ENCODE measurements around the gene RAB27A. TPM values are rescaled to one million over a fixed set of nuclear protein-coding genes. Genes with fewer than 3 reads are reported as not detected.

The RAB27A gene
- total and polyA plus RNA-seq, 2 donors (not counting 3 experiments of a cell fraction or from before 2014, with no cell fraction given): 7.3 to 30.9 TPM

- no peak overlapping the region for H3K4me2 ChIP-seq (ENCODE audit: insufficient read depth, low read length)
- no peaks in the 10 kb centered on the region for H4K20me1 ChIP-seq (replicated peaks; ENCODE audit: control insufficient read depth, extremely low read depth, insufficient read depth, low read length)
- no peaks in the 10 kb centered on the region for H3K4me1 ChIP-seq (ENCODE audit: control insufficient read depth, extremely low read depth, insufficient read depth, low read length)
- DNase-seq (ENCODE audit: low read depth, low spot score) (no peak), FAIRE-seq (no peak)
- no peaks in the 10 kb centered on the region for H3K9me3 ChIP-seq (replicated peaks; ENCODE audit: control insufficient read depth, insufficient read depth, low read length)
- no peaks in the 10 kb centered on the region for H3K9me1 ChIP-seq (replicated peaks; ENCODE audit: control insufficient read depth, extremely low read depth, insufficient read depth, low read length)
- H2AFZ ChIP-seq (ENCODE audit: low read depth, low read length): no peak overlapping the region
- intact Hi-C loops (cut with micrococcal nuclease) (no loop called here), dilution Hi-C loops (cut with MboI; ENCODE audit: extremely low pct_ligation_motif_present, low sequenced_read_pairs) (no loop called here)
- CTCF ChIA-PET: no interaction called here
- POLR2A ChIA-PET: no interaction called here
- BruUV-seq (replicated peaks): no TSS peak
- no peak for TF ChIP-seq POLR2AphosphoS5 (IDR thresholded peaks at IDR 0.05; ENCODE audit: insufficient read depth, low read depth, low read length)
- TF ChIP-seq POLR2A (IDR thresholded peaks at IDR 0.05; ENCODE audit: low read depth, low read length): no peak
- TF ChIP-seq GATA2 (IDR thresholded peaks at IDR 0.05; ENCODE audit: insufficient read depth, insufficient read length, low read depth, low read length): no peak
- TF ChIP-seq MAX (IDR thresholded peaks at IDR 0.05; ENCODE audit: insufficient read depth, insufficient read length): no peak
- no peak for TF ChIP-seq JUN (IDR thresholded peaks at IDR 0.05; ENCODE audit: borderline replicate concordance, insufficient read depth, insufficient read length, low read depth)
- no peak for TF ChIP-seq CTCF (IDR thresholded peaks at IDR 0.05; ENCODE audit: extremely low read depth in 1 of 2, insufficient read depth in 1 of 2, low read depth in 1 of 2, low read length in 2 of 2)
- no peak for TF ChIP-seq FOS (IDR thresholded peaks at IDR 0.05; ENCODE audit: borderline replicate concordance, insufficient read depth, low read length)
- TF ChIP-seq EZH2 (IDR thresholded peaks at IDR 0.05; ENCODE audit: borderline replicate concordance, low read depth, low read length, severe bottlenecking): no peak
- TF ChIP-seq MYC (IDR thresholded peaks at IDR 0.05; ENCODE audit: low read depth, low read length): no peak
- no peaks in the 10 kb centered on the region for H3K79me2 ChIP-seq (ENCODE audit: control insufficient read depth, insufficient read depth, low read length)
- H3K4me3 ChIP-seq (replicated peaks in 1 of 3; ENCODE audit: insufficient read depth in 1 of 3, low read depth in 1 of 3, low read length in 3 of 3): no peak overlapping the region
- no peaks in the 10 kb centered on the region for H3K27me3 ChIP-seq (ENCODE audit: control insufficient read depth in 2 of 2, insufficient read depth in 2 of 2, low read length in 2 of 2)
- H3K36me3 ChIP-seq (ENCODE audit: control insufficient read depth in 2 of 2, extremely low read depth in 1 of 2, insufficient read depth in 2 of 2, low read length in 2 of 2): no peaks in the 10 kb centered on the region
- H3K9ac ChIP-seq (replicated peaks; ENCODE audit: extremely low read depth, insufficient read depth, low read length): no peak overlapping the region
- no peak overlapping the region for H3K27ac ChIP-seq (ENCODE audit: insufficient read depth, low read depth, low read length)
Measured at GRCh38 chr15:55170361-55170760, 119.3 kb downstream of the RAB27A start.
